GM12878 (cell line): ENCODE results near the gene AKAP1. TPM values are rescaled to one million over a fixed set of nuclear protein-coding genes. Genes with fewer than 3 reads are reported as not detected.

Experiments
- BHLHE40 ChIP-seq, 2 experiments: fragments of 450-650 bp in 1 of 2; IDR thresholded peaks; 2 replicates each; pipeline ENCODE4 v1.6.1; 2011 to 2017; ENCODE audit warnings: low read depth in 2 of 2, borderline replicate concordance in 1 of 2, improper control_type of control experiment in 1 of 2, low read length in 1 of 2, mild to moderate bottlenecking in 1 of 2
- polyA plus RNA-seq, 11 experiments: library from polyadenylated mRNA; depleted of rRNA in 4 of 11; unstranded in 6 of 11; stranded (reverse) in 5 of 11; fragments of >200 nt; fragmentation: Nextera tagmentation in 4 of 11; fragmentation: Illumina TruSeq in 1 of 11; extraction: Ambion mirVana in 4 of 11; extraction: Trizol in 1 of 11; gene quantifications; 1 replicate in 1 of 11; 2 replicates in 10 of 11; pipeline versions ENCODE4 v1.2.1 to v1.2.3, GENCODE V29; 2011 to 2016; ENCODE audit warnings: inconsistent platforms in 2 of 11, missing spikeins in 2 of 11, low read depth in 1 of 11
- total RNA-seq, 4 experiments: library from RNA; depleted of rRNA in 3 of 4; stranded (reverse); fragments of >200 nt in 3 of 4; fragmentation: Illumina TruSeq in 1 of 4; extraction: Trizol in 1 of 4; gene quantifications; 2 replicates each; pipeline versions ENCODE4 v1.2.1 to v1.2.3, GENCODE V29; 2013 to 2021
- TF ChIP-seq, protein P1 (sequence below): fragments of 450-650 bp; formaldehyde crosslinking; IDR thresholded peaks from 2 replicates; pipeline ENCODE4 v1.4.0; 2020; ENCODE audit warnings: mild to moderate bottlenecking, moderate library complexity

The AKAP1 gene
- total and polyA plus RNA-seq, 10 of the 15 experiments (the other 5 are each of a cell fraction or from before 2014, with no cell fraction given), result 11.9 to 50.5 (median 38.1) TPM

DNA sequence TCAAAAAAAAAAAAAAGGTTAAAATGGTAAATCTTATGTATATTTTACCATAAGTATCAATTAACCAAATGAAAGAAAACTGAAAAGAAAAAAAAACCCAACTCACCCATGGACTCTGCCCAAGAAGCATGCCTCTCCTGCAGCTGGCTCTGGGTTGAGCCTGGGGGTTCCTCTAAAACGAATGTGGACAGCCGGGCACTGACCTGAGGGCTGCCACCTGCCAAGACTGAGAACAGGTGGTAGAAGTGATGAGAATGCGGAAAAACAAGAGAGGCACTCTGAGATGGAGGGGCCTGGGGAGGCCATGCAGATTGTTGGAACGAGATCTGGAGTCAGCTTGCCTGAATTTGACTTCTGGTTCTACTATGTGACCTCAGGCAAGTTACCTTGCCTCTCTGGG lies 85.8 kb downstream of the AKAP1 start (continued):
- TF ChIP-seq, protein P1, sequence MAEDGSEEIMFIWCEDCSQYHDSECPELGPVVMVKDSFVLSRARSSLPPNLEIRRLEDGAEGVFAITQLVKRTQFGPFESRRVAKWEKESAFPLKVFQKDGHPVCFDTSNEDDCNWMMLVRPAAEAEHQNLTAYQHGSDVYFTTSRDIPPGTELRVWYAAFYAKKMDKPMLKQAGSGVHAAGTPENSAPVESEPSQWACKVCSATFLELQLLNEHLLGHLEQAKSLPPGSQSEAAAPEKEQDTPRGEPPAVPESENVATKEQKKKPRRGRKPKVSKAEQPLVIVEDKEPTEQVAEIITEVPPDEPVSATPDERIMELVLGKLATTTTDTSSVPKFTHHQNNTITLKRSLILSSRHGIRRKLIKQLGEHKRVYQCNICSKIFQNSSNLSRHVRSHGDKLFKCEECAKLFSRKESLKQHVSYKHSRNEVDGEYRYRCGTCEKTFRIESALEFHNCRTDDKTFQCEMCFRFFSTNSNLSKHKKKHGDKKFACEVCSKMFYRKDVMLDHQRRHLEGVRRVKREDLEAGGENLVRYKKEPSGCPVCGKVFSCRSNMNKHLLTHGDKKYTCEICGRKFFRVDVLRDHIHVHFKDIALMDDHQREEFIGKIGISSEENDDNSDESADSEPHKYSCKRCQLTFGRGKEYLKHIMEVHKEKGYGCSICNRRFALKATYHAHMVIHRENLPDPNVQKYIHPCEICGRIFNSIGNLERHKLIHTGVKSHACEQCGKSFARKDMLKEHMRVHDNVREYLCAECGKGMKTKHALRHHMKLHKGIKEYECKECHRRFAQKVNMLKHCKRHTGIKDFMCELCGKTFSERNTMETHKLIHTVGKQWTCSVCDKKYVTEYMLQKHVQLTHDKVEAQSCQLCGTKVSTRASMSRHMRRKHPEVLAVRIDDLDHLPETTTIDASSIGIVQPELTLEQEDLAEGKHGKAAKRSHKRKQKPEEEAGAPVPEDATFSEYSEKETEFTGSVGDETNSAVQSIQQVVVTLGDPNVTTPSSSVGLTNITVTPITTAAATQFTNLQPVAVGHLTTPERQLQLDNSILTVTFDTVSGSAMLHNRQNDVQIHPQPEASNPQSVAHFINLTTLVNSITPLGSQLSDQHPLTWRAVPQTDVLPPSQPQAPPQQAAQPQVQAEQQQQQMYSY (CRISPR knock-in tag), result no peak
- no peak for TF ChIP-seq BHLHE40 (IDR thresholded peaks at IDR 0.05; ENCODE audit: borderline replicate concordance in 1 of 2, low read depth in 2 of 2, low read length in 1 of 2)

Other genes with a start within 250 kb of the AKAP1 start
- gene TRIM25, start 171.2 kb upstream of the AKAP1 start, total RNA-seq (2014; rRNA removed), result 47.3 and 57.2 TPM in 2 replicates
- 45.1 and 45.5 TPM in 2 replicates for gene TRIM25, start 171.2 kb upstream of the AKAP1 start, total RNA-seq (2014; rRNA removed; fragmentation: Illumina TruSeq; extraction: Trizol)
- gene TRIM25, start 171.2 kb upstream of the AKAP1 start, total RNA-seq (2021), result 93.6 and 96.1 TPM in 2 replicates
- gene TRIM25, start 171.2 kb upstream of the AKAP1 start, polyA plus RNA-seq (2011; rRNA removed), result 123 and 138 TPM in 2 replicates
- 93.2 and 95.5 TPM in 2 replicates for gene TRIM25, start 171.2 kb upstream of the AKAP1 start, polyA plus RNA-seq (2014; fragmentation: Illumina TruSeq; extraction: Trizol)
- gene TRIM25, start 171.2 kb upstream of the AKAP1 start, polyA plus RNA-seq (2014; fragmentation: Nextera tagmentation; extraction: Ambion mirVana), result 10 to 100 TPM; 10.5 to 15.9 TPM
- 58.6 and 59.7 TPM in 2 replicates for gene TRIM25, start 171.2 kb upstream of the AKAP1 start, polyA plus RNA-seq (2014; rRNA removed)
- 10 to 100 TPM; 32.7 to 40.7 TPM for gene TRIM25, start 171.2 kb upstream of the AKAP1 start, polyA plus RNA-seq (2016; fragmentation: Nextera tagmentation; extraction: Ambion mirVana)
- 13.7 and 15.3 TPM in 2 replicates for gene COIL, start 124.2 kb upstream of the AKAP1 start, total RNA-seq (2014; rRNA removed)
- gene COIL, start 124.2 kb upstream of the AKAP1 start, total RNA-seq (2014; rRNA removed; fragmentation: Illumina TruSeq; extraction: Trizol), result 23.4 and 24.3 TPM in 2 replicates
- gene COIL, start 124.2 kb upstream of the AKAP1 start, total RNA-seq (2021), result 17.9 and 18.4 TPM in 2 replicates
- 15.1 and 21.2 TPM in 2 replicates for gene COIL, start 124.2 kb upstream of the AKAP1 start, polyA plus RNA-seq (2011; rRNA removed)
- 22.8 and 28.2 TPM in 2 replicates for gene COIL, start 124.2 kb upstream of the AKAP1 start, polyA plus RNA-seq (2014; fragmentation: Illumina TruSeq; extraction: Trizol)
- gene COIL, start 124.2 kb upstream of the AKAP1 start, polyA plus RNA-seq (2014; fragmentation: Nextera tagmentation; extraction: Ambion mirVana), result 10 to 100 TPM; 14.2 to 16.8 TPM
- 12.6 and 15.1 TPM in 2 replicates for gene COIL, start 124.2 kb upstream of the AKAP1 start, polyA plus RNA-seq (2014; rRNA removed)
- gene COIL, start 124.2 kb upstream of the AKAP1 start, polyA plus RNA-seq (2016; fragmentation: Nextera tagmentation; extraction: Ambion mirVana), result 10 to 100 TPM; 18.0 to 19.0 TPM
- 37.7 and 39.5 TPM in 2 replicates for gene SCPEP1, start 107.1 kb upstream of the AKAP1 start, total RNA-seq (2014; rRNA removed)
- 34.1 and 38.3 TPM in 2 replicates for gene SCPEP1, start 107.1 kb upstream of the AKAP1 start, total RNA-seq (2014; rRNA removed; fragmentation: Illumina TruSeq; extraction: Trizol)
- gene SCPEP1, start 107.1 kb upstream of the AKAP1 start, total RNA-seq (2021), result 37.4 and 39.6 TPM in 2 replicates
- gene SCPEP1, start 107.1 kb upstream of the AKAP1 start, polyA plus RNA-seq (2011; rRNA removed), result 34.1 and 42.5 TPM in 2 replicates
- gene SCPEP1, start 107.1 kb upstream of the AKAP1 start, polyA plus RNA-seq (2014; fragmentation: Illumina TruSeq; extraction: Trizol), result 36.9 and 45.2 TPM in 2 replicates
- 10 to 100 TPM; 57.7 to 80.2 TPM for gene SCPEP1, start 107.1 kb upstream of the AKAP1 start, polyA plus RNA-seq (2014; fragmentation: Nextera tagmentation; extraction: Ambion mirVana)
- 29.2 and 31.2 TPM in 2 replicates for gene SCPEP1, start 107.1 kb upstream of the AKAP1 start, polyA plus RNA-seq (2014; rRNA removed)
- 10 to 100 TPM; 41.8 to 50.8 TPM for gene SCPEP1, start 107.1 kb upstream of the AKAP1 start, polyA plus RNA-seq (2016; fragmentation: Nextera tagmentation; extraction: Ambion mirVana)
- gene MSI2, start 171.3 kb downstream of the AKAP1 start, total RNA-seq (2014; rRNA removed), result 37.9 and 40.2 TPM in 2 replicates
- 50.0 and 50.4 TPM in 2 replicates for gene MSI2, start 171.3 kb downstream of the AKAP1 start, total RNA-seq (2014; rRNA removed; fragmentation: Illumina TruSeq; extraction: Trizol)
- 74.1 and 76.1 TPM in 2 replicates for gene MSI2, start 171.3 kb downstream of the AKAP1 start, total RNA-seq (2021)
- gene MSI2, start 171.3 kb downstream of the AKAP1 start, polyA plus RNA-seq (2011; rRNA removed), result 57.5 and 73.9 TPM in 2 replicates
- 61.4 and 88.0 TPM in 2 replicates for gene MSI2, start 171.3 kb downstream of the AKAP1 start, polyA plus RNA-seq (2014; fragmentation: Illumina TruSeq; extraction: Trizol)
- 1 to 10 TPM; 6.1 to 9.5 TPM for gene MSI2, start 171.3 kb downstream of the AKAP1 start, polyA plus RNA-seq (2014; fragmentation: Nextera tagmentation; extraction: Ambion mirVana)
- gene MSI2, start 171.3 kb downstream of the AKAP1 start, polyA plus RNA-seq (2014; rRNA removed), result 43.8 and 47.2 TPM in 2 replicates
- 10 to 100 TPM; 15.5 to 16.3 TPM for gene MSI2, start 171.3 kb downstream of the AKAP1 start, polyA plus RNA-seq (2016; fragmentation: Nextera tagmentation; extraction: Ambion mirVana)